GM06990 (cell line): Measurements from ENCODE around the gene DCLK2.

Experiments
- DNase-seq: peaks from one replicate; pipeline ENCODE4 v3.0.0-alpha.2; 2011; ENCODE audit not compliant: insufficient read length; ENCODE audit errors: extremely low read depth
- H3K27me3 ChIP-seq: replicated peaks from 2 replicates; pipeline ENCODE4 v1.6.0; 2011; ENCODE audit warnings: low read length; ENCODE audit not compliant: control insufficient read depth, insufficient read depth
- H3K36me3 ChIP-seq: 2 replicates; pipeline ENCODE4 v1.5.1; 2011; ENCODE audit warnings: low read length; ENCODE audit not compliant: control insufficient read depth, insufficient read depth
- H3K4me3 ChIP-seq: replicated peaks from 2 replicates; pipeline ENCODE4 v1.5.1; 2011; ENCODE audit warnings: low read depth, mild to moderate bottlenecking, control low read depth, low read length
- CTCF ChIP-seq: IDR thresholded peaks from 2 replicates; pipeline ENCODE4 v1.5.1; 2011; ENCODE audit warnings: low read length, control low read depth, mild to moderate bottlenecking, inconsistent platforms; ENCODE audit not compliant: insufficient read depth, poor library complexity, severe bottlenecking

Gene DCLK2

GRCh38 chr4:150069353-150069752 is 8.9 kb upstream of the DCLK2 start:
- no peaks in the 10 kb centered on the region for H3K27me3 ChIP-seq
- no peaks in the 10 kb centered on the region for H3K36me3 ChIP-seq
- DNase-seq, result no peak
- TF ChIP-seq CTCF, result no peak
- no peak overlapping the region for H3K4me3 ChIP-seq

- DNase-seq, result no peak
- no peak for TF ChIP-seq CTCF
- H3K27me3 ChIP-seq, result no peaks in the 10 kb centered on the region
- no peaks in the 10 kb centered on the region for H3K36me3 ChIP-seq
- H3K4me3 ChIP-seq, result no peak overlapping the region
Measured at GRCh38 chr4:150070464-150071170, 7.6 kb upstream of the DCLK2 start.

GRCh38 chr4:150072471-150072870 is 5.8 kb upstream of the DCLK2 start:
- no peak overlapping the region for H3K4me3 ChIP-seq
- no peaks in the 10 kb centered on the region for H3K27me3 ChIP-seq
- DNase-seq, result no peak
- no peaks in the 10 kb centered on the region for H3K36me3 ChIP-seq
- no peak for TF ChIP-seq CTCF

- H3K4me3 ChIP-seq, result no peak overlapping the region
- H3K27me3 ChIP-seq, result no peaks in the 10 kb centered on the region
- TF ChIP-seq CTCF, result no peak
- H3K36me3 ChIP-seq, result no peaks in the 10 kb centered on the region
- DNase-seq, result no peak
Measured at GRCh38 chr4:150072906-150073714, 5.1 kb upstream of the DCLK2 start.

- Histone ChIP-seq H3K36me3 (no peaks in the 10 kb centered on the region), H3K4me3 (no peak overlapping the region), H3K27me3 (no peaks in the 10 kb centered on the region; the same call in 1 of the 2 replicates)
- TF ChIP-seq CTCF, result no peak
- no peak for DNase-seq
Measured at GRCh38 chr4:150074064-150074463, 4.2 kb upstream of the DCLK2 start.
